ENCODE measurements around the gene LAPTM4A.

LAPTM4A gene

DNA sequence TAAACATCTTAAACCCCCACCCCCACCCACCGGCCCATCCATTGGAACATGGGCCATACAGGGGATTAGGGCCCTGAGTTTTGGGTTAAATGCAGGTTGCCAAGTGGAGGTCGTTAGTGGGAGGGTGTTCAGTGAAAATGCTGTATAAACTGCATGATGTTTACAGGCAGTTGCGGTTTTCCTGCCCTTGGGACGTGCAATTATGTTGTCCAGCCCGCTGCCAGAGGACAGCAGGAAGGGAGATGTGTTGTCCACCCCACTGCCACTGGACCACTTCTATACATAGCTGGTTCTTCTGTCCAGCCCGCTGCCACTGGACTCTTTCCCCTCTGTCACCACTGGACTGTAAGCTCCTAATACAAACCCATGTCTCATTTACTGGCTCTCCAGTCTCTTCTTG, 2.7 kb upstream of the LAPTM4A start:
- Histone ChIP-seq H3K36me3 (ENCODE audit: insufficient read depth, low read length) (no peaks in the 10 kb centered on the region), H2AFZ (ENCODE audit: low read length) (no peak overlapping the region), H3K9me3 (ENCODE audit: low read length) (no peaks in the 10 kb centered on the region), H3K4me1 (ENCODE audit: insufficient read depth, low read length, severe bottlenecking) (peaks cover 18% of the 10 kb centered on the region), H3K27ac (ENCODE audit: low read depth, low read length, poor library complexity, severe bottlenecking) (no peak overlapping the region), H3K4me3 (ENCODE audit: low read depth, low read length, poor library complexity, severe bottlenecking) (no peak overlapping the region), H3K9ac (ENCODE audit: low read length) (no peak overlapping the region), H4K20me1 (ENCODE audit: insufficient read depth, low read length) (no peaks in the 10 kb centered on the region), H3K4me2 (ENCODE audit: low read length) (no peak overlapping the region), H3K9me2 (ENCODE audit: low read depth, low read length) (no peaks in the 10 kb centered on the region), H3F3A (ENCODE audit: insufficient read depth, low read length) (no peaks in the 10 kb centered on the region), H3K27me3 (ENCODE audit: insufficient read depth, low read length) (no peaks in the 10 kb centered on the region), H3K79me2 (ENCODE audit: insufficient read depth, low read length) (peaks cover 19% of the 10 kb centered on the region)
- TF ChIP-seq EZH2 (IDR thresholded peaks at IDR 0.05; ENCODE audit: borderline replicate concordance, low read length), result no peak
- TF ChIP-seq, protein P1, sequence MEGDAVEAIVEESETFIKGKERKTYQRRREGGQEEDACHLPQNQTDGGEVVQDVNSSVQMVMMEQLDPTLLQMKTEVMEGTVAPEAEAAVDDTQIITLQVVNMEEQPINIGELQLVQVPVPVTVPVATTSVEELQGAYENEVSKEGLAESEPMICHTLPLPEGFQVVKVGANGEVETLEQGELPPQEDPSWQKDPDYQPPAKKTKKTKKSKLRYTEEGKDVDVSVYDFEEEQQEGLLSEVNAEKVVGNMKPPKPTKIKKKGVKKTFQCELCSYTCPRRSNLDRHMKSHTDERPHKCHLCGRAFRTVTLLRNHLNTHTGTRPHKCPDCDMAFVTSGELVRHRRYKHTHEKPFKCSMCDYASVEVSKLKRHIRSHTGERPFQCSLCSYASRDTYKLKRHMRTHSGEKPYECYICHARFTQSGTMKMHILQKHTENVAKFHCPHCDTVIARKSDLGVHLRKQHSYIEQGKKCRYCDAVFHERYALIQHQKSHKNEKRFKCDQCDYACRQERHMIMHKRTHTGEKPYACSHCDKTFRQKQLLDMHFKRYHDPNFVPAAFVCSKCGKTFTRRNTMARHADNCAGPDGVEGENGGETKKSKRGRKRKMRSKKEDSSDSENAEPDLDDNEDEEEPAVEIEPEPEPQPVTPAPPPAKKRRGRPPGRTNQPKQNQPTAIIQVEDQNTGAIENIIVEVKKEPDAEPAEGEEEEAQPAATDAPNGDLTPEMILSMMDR (IDR thresholded peaks at IDR 0.05; ENCODE audit: low read length), result no peak

DNA sequence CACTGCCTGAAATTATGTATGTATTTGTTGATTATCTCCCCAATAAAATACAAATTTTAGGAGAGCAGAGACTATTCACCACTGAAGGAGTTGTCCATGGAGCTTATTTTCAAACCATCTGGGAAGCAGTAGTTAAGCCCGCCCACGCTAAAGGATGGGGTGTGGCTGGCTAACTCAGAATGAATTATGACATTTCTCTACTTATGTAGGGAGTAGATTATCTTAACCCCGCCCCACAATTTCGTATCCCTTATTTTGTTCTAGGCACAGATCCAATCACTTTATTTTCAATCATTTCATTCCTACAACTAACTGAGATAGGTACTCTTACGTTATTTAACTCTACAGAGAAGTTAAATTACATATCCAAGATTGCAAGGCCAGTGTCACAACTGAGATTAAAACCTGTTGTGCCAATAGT, 1.4 kb upstream of the LAPTM4A start:
- Histone ChIP-seq H3K27ac (ENCODE audit: low read depth, low read length, poor library complexity, severe bottlenecking) (no peak overlapping the region), H3K27me3 (ENCODE audit: insufficient read depth, low read length) (no peaks in the 10 kb centered on the region), H3K79me2 (ENCODE audit: insufficient read depth, low read length) (peaks cover 32% of the 10 kb centered on the region), H3K9me3 (ENCODE audit: low read length) (no peaks in the 10 kb centered on the region), H3K4me3 (ENCODE audit: low read depth, low read length, poor library complexity, severe bottlenecking) (no peak overlapping the region), H3K36me3 (ENCODE audit: insufficient read depth, low read length) (no peaks in the 10 kb centered on the region), H3K4me2 (ENCODE audit: low read length) (no peak overlapping the region), H3K4me1 (ENCODE audit: insufficient read depth, low read length, severe bottlenecking) (peaks cover 31% of the 10 kb centered on the region), H3F3A (ENCODE audit: insufficient read depth, low read length) (no peaks in the 10 kb centered on the region), H3K9me2 (ENCODE audit: low read depth, low read length) (no peaks in the 10 kb centered on the region), H3K9ac (ENCODE audit: low read length) (no peak overlapping the region), H2AFZ (ENCODE audit: low read length) (no peak overlapping the region), H4K20me1 (ENCODE audit: insufficient read depth, low read length) (no peaks in the 10 kb centered on the region)
- TF ChIP-seq, protein P1 (IDR thresholded peaks at IDR 0.05; ENCODE audit: low read length), result no peak

DNA sequence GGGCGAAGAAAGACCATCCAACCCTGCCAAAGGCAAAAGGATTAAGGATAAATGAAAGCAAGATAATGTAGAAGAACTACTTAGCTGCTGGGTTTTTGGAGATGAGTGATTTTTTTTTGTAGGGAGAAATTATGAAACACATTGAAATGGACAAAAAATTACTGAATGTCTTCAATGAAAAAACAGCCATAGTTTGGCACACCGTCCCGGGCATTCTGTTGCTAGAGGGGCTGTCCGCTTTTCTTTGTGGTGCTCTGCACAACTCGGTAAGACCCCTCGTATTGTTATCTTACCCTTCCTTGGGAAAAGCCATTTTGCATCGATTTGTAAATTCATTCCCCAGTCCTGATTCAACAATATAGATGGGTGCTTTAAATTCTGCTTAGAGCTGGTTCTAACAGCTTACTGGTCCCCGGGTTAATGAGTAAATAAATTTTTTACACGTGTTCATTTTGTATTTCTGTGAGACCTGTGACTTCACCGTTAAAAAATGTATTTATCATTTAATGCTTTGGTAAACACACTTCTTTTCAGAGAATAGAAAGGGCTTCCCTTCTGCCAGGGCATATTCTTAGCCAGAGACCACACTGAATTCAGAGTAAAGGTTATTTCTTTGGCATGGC, 912 bp upstream of the LAPTM4A start:
- peak overlapping the region; percentile 69 for H3K9ac ChIP-seq (ENCODE audit: low read length)
- peaks cover 36% of the 10 kb centered on the region for H3K79me2 ChIP-seq (ENCODE audit: insufficient read depth, low read length)
- no peaks in the 10 kb centered on the region for H3K36me3 ChIP-seq (ENCODE audit: insufficient read depth, low read length)
- H3K4me1 ChIP-seq (ENCODE audit: insufficient read depth, low read length, severe bottlenecking), result peaks cover 31% of the 10 kb centered on the region
- H2AFZ ChIP-seq (ENCODE audit: low read length), result peak overlapping the region; percentile 70
- H3K9me3 ChIP-seq (ENCODE audit: low read length), result no peaks in the 10 kb centered on the region
- no peaks in the 10 kb centered on the region for H3K27me3 ChIP-seq (ENCODE audit: insufficient read depth, low read length)
- no peaks in the 10 kb centered on the region for H4K20me1 ChIP-seq (ENCODE audit: insufficient read depth, low read length)
- H3K4me2 ChIP-seq (ENCODE audit: low read length), result peak overlapping the region; percentile 70
- no peak overlapping the region for H3K27ac ChIP-seq (ENCODE audit: low read depth, low read length, poor library complexity, severe bottlenecking)
- H3K9me2 ChIP-seq (ENCODE audit: low read depth, low read length), result no peaks in the 10 kb centered on the region
- H3F3A ChIP-seq (ENCODE audit: insufficient read depth, low read length), result no peaks in the 10 kb centered on the region
- peak overlapping the region; percentile 71 for H3K4me3 ChIP-seq (ENCODE audit: low read depth, low read length, poor library complexity, severe bottlenecking)
- TF ChIP-seq, protein P1 (IDR thresholded peaks at IDR 0.05; ENCODE audit: low read length), result no peak
- no peak for TF ChIP-seq EZH2 (IDR thresholded peaks at IDR 0.05; ENCODE audit: borderline replicate concordance, low read length)
